C4-2B (cell line): Measurements from ENCODE around the gene DNAJC2.

ENCODE experiments used
- ZFX ChIP-seq: fragments of 450-650 bp; IDR thresholded peaks from 2 replicates; pipeline ENCODE4 v1.6.1; 2017
- TF ChIP-seq, protein P1 (sequence below): fragments of 450-650 bp; conservative IDR thresholded peaks from 2 replicates; pipeline ENCODE4 v1.5.1; 2017; ENCODE audit warnings: mild to moderate bottlenecking

DNA sequence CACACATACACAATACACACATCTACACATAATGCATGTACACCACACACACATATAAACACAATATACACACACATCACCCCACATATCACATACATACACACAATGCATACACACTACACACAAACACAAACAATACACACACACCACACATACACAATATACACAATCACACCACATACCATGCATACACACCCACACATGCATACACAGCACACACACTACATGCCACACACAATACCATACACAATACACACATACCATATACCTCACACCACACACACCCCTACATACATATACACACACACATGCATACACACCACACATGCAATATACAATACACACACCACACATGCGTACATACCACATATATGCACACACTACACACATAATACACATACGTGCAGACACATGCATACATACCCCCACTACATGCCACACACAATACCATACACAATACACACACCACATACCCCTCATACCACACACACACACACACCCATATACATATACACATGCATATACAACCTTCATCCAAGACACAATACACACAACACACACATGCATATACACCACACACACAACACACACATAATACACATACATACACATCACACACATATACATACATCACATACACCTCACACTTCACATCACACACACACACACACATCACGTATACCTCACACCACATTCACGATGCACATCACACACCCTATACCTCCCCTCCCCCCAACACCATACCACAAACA lies 36.9 kb upstream of the DNAJC2 start:
- TF ChIP-seq, protein P1, sequence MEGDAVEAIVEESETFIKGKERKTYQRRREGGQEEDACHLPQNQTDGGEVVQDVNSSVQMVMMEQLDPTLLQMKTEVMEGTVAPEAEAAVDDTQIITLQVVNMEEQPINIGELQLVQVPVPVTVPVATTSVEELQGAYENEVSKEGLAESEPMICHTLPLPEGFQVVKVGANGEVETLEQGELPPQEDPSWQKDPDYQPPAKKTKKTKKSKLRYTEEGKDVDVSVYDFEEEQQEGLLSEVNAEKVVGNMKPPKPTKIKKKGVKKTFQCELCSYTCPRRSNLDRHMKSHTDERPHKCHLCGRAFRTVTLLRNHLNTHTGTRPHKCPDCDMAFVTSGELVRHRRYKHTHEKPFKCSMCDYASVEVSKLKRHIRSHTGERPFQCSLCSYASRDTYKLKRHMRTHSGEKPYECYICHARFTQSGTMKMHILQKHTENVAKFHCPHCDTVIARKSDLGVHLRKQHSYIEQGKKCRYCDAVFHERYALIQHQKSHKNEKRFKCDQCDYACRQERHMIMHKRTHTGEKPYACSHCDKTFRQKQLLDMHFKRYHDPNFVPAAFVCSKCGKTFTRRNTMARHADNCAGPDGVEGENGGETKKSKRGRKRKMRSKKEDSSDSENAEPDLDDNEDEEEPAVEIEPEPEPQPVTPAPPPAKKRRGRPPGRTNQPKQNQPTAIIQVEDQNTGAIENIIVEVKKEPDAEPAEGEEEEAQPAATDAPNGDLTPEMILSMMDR: no peak
- TF ChIP-seq ZFX: no peak
